Fibroblast of skin of abdomen (primary cell): ENCODE results near the gene EIF2S2. TPM values are rescaled to one million over a fixed set of nuclear protein-coding genes. Genes with fewer than 3 reads are reported as not detected.
"Not testable (repeated sequence)": the region's sequence is repeated elsewhere in the genome, so short reads cannot be mapped to it uniquely, and the experiment has no call there.

Experiments used
- DNase-seq: peaks from one replicate; pipeline ENCODE4 v3.0.0-alpha.2; 2013
- polyA plus RNA-seq, 2 experiments: library from polyadenylated mRNA; unstranded; fragments of 120-200 nt; gene quantifications; one replicate each; pipeline ENCODE4 v1.2.1, GENCODE V29; 2013; ENCODE audit not compliant: insufficient read length in 2 of 2

Gene EIF2S2, protein sequence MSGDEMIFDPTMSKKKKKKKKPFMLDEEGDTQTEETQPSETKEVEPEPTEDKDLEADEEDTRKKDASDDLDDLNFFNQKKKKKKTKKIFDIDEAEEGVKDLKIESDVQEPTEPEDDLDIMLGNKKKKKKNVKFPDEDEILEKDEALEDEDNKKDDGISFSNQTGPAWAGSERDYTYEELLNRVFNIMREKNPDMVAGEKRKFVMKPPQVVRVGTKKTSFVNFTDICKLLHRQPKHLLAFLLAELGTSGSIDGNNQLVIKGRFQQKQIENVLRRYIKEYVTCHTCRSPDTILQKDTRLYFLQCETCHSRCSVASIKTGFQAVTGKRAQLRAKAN
- polyA plus RNA-seq (2013, experiment 1 of 2; ENCODE audit: insufficient read length) = 126 TPM
- polyA plus RNA-seq (2013, experiment 2 of 2; ENCODE audit: insufficient read length) = 122 TPM

DNA sequence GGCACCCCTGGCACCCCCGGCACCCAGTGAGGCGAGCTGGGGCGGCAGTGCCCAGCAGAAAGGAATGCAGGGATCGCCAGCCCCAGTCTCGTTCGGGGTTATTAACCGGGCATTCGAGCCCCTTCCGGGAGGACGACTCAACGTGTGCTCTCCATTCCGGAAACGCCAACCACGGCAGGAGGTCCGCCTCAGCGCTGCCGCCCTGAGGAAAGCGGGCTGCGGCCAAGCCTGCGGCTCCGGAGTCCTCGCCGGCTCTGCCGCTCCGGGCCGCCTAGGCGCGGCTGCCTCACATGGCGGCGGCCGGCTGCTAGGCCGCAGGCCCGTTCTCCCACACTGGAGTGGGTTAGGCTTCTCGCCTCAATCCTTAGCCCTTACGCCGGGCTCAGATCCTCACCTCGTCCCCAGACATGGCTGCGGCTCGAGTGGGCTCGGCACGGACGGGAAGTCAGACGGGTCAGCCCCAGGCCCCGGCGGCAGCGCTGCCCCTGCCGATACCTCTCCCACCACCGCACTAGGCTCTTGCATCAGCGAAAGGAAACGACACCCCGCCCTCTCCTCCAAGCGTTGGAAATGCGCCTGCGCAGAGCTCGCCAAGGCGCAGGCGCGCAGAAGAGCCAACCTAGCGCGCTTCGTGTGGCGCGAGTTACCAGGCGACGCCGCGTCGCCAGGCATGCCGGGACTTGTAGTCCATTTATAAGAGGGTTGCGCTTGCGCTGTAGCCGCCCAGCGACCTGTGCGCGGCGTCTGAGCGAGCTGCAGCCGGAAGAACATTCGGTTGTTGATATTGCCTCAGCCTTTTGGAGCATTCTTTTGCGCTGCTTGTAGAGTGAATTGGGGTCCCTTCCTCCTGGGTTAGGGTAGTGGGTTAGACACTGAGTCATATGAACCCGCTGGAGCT is at the start of gene EIF2S2:
TSS of gene EIF2S2 (minus strand) at position 542 of the 898 bp plus-strand sequence. CDS start at position 409, 133 bp downstream.
- peak; percentile 99 for DNase-seq

DNA sequence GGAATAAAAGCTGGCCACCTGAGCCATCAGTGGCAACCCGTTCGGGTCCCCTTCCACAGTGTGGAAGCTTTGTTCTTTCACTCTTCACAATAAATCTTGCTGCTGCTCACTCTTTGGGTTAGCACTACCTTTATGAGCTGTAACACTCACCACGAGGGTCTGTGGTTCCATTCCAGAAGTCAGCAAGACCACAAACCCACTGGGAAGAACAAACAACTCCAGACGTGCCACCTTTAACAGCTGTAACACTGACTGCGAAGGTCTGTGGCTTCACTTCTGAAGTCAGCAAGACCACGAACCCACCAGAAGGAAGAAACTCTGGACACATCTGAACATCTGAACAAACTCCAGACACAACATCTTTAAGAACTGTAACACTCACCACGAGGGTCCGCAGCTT is 45.7 kb upstream of the EIF2S2 start:
- not testable (repeated sequence) for DNase-seq

DNA sequence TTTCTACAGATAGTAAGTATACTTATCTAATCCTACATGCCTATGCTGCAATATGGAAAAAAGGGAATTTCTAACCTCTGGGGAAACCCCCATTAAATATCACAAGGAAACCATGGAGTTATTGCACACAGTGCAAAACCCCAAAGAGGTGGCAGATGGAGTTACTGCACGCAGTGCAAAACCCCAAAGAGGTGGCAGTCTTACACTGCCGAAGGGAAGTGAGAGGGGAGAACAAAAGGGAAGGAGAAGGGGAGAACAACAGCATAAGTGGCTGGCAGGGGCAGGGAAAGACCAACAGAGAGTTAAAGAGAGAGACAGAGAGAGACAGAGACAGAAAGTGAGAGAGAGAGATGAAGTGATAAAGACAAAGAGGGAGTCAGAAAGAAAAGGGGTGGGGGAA is 43.8 kb upstream of the EIF2S2 start:
- DNase-seq = no peak

DNA sequence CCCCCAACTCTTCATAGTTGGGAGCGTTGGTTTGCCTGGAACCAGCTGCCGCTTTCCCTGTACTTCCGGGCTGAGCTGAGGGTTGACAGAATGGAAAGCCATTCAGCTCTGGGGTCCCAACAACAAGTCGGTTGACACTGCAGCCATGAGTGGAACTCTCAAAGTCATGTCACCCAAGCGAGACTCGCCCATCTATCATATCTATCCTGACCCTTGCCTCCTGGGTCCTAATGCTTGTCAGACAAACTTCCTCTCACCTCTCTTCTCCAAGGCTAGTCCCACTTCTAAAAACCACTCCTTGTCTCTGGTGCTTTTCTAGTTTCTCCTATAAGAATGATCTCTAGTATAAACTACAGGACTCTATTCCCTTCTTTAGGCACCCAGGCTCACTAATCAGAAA is 41.1 kb upstream of the EIF2S2 start:
- not testable (repeated sequence) for DNase-seq

DNA sequence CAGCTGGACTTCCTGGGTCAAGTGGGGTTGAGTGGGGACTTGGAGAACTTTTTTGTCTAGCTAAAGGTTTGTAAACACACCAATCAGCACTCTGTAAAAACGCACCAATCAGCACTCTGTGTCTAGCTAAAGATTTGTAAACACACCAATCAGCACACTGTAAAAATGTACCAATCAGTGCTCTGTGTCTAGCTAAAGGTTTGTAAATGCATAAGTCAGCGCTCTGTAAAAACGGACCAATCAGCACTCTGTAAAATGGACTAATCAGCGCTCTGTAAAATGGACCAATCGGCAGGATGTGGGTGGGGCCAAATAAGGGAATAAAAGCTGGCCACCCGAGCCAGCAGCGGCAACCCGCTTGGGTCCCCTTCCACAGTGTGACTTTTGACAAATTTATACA is 40.0 kb upstream of the EIF2S2 start:
- DNase-seq = not testable (repeated sequence)

DNA sequence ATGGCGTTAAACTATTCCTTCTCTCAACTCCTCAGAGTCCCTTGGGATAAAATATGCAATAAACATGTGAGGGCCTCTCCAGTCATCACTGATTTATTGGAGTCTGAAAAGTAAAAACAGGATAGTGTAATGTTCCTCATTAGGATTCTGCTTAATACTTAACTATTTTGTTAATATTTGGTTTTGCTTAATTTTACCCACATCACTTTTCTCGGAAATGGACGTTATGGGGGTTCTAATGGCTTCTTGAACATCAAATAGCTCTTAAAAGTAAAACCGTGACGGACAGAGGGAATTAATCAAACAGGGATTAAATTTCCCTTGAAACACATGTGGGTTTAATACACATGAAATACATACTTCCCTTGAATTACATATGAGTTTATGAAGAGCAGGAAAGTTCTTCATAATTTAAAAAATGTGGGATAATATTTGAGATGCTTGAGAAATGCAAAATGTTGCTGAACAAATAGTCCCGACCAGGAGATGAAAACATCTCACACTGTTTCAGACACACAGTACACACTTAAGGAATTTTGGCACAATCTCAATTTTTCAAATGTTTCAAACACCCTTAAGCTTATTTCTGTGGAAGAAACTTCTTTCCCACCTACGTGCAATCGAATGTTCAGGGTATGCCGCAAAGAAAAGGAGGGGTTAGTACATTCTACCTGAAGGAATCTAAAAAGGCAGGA is 38.4 kb upstream of the EIF2S2 start:
- peak; percentile 46 for DNase-seq

DNA sequence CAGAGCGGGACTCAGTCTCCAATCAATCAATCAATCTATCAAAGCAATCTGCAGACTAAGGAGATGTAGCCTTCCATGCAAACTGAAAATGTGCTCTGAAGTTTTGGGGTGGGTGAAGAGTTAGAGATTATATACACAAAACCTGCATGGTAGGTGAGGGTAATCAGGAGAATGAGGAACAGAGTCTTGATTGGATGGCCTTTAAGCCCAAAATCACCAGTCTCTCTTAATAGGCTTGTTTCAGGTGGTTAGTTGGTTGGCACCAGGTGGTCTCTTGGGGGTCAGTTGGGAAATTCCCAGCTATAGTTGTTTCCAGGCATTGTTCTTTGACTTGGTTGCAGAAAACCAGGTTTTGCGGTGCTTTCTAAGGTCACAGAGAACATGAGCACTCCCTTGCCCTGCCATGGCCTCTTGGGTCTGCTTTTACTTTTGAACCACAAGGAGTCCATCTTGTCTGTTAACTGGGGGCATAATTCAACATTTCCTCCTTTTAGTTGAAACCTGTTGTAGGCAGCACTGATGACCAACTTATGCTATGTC is 33.3 kb upstream of the EIF2S2 start:
- DNase-seq = no peak

DNA sequence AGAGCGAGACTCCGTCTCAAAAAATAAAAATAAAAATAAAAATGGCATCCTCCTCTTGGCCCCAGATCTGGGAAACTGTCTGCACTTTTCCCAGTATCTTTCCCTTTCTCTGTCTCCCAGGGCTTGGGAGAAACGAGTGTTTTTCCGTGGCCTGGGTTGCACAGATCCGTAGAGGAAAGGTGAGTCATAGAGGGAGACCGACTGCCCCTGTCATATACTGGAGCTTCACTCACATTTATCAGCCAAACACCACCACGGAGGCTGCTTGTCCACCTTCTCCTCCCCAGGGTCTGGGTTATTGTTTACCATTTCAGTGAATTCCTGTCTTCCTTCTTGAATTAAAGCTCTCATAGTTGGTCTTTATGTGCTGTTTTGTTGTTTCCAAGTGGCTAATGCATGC is 31.9 kb upstream of the EIF2S2 start:
- peak; percentile 12 for DNase-seq

DNA sequence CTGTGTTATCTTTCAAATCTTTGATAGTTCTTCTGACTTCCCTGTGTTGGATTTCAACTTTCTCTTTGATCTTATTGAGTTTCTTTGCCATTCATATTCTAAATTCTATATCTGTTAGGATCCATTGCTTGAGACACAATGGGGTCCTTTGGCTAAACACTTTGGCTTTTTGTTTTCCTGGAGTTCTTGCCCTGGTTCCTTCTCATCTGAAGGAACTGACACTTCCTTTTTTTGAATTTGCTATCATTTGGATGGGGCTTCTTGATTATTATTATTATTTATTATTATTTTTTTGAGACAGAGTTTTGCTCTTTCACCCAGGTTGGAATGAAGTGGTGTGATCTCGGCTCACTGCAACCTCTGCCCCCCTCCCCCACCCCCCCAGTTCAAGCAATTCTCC is 30.1 kb upstream of the EIF2S2 start:
- no peak for DNase-seq

DNA sequence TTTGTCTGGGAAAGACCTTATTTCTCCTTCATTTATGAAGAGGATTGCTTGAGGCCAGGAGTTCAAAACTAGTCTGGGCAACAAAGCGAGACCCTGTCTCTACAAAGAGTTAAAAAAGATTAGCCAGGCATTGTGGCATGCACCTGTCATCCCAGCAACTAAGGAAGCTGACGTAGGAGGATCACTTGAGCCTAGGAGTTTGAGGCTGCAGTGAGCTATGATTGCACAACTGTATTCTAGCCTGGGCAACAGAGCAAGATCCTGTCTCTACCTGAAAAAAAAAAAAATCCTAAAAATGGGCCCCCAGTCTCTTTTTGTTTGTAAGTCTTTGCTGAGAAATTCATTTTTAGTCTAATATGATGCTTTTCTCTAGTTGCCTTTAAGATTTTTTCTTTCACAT is 29.2 kb upstream of the EIF2S2 start:
- no peak for DNase-seq

DNA sequence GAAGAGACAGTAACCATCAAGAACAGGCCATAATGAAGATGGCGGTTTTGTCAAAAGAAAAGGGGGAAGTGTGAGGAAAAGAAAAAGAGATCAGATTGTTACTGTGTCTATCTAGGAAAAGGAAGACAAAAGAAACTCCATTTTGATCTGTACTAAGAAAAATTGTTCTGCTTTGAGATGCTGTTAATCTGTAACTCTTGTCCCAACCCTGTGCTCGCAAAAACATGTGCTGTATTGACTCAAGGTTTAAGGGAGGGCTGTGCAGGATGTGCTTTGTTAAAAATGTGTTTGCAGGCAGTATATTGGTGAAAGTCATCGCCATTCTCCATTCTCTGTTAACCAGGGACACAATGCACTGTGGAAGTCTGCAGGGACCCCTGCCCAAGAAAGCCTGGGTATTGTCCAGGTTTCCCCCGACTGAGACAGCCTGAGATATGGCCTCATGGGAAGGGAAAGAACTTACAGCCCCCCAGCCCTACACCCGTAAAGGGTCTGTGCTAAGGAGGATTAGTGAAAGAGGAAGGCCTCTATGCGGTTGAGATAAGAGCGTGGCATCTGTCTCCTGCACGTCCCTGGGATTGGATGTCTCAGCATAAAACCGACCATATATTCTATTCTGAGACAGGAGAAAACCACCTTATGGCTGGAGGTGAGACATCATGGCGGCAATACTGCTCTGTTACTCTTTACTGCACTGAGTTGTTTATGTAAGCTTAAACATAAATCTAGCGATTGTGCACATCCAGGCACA is 23.7 kb upstream of the EIF2S2 start:
- DNase-seq = not testable (repeated sequence)

DNA sequence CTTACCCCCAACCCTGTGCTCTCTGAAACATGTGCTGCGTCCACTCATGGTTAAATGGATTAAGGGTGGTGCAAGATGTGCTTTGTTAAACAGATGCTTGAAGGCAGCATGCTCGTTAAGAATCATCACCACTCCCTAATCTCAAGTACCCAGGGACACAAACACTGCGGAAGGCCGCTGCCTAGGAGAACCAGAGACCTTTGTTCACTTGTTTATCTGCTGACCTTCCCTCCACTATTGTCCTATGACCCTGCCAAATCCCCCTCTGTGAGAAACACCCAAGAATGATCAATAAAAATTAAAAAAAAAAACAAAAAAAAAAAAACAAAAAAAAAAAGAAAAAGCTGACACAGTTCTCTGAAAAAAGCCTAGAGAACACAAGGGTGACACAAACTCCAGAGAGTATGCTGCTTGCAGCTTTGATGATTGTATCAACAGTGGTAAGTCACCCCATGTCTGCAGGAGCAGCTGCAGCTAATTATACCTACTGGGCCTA is 21.4 kb upstream of the EIF2S2 start:
- DNase-seq = not testable (repeated sequence)

DNA sequence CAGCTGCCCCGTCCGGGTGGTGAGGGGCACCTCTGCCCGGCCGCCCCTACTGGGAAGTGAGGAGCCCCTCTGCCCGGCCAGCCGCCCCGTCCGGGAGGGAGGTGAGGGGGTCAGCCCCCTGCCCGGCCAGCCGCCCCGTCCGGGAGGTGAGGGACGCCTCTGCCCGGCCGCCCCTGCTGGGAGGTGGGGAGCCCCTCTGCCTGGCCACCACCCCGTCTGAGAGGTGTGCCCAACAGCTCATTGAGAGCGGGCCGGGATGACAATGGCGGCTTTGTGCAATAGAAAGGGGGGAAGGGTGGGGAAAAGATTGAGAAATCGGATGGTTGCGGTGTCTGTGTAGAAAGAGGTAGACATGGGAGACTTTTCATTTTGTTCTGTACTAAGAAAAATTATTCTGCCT is 20.9 kb upstream of the EIF2S2 start:
- DNase-seq = not testable (repeated sequence)

DNA sequence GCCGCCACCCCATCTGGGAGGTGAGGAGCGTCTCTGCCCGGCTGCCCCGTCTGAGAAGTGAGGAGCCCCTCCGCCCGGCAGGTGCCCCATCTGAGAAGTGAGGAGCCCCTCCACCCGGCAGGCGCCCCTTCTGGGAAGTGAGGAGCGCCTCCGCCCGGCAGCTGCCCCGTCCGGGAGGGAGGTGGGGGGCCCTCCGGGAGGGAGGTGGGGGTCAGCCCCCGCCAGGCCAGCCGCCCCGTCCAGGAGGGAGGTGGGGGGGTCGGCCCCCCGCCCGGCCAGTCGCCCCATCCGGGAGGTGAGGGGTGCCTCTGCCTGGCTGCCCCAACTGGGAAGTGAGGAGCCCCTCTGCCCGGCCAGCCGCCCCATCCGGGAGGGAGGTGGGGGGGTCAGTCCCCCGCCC is 20.4 kb upstream of the EIF2S2 start:
- not testable (repeated sequence) for DNase-seq

DNA sequence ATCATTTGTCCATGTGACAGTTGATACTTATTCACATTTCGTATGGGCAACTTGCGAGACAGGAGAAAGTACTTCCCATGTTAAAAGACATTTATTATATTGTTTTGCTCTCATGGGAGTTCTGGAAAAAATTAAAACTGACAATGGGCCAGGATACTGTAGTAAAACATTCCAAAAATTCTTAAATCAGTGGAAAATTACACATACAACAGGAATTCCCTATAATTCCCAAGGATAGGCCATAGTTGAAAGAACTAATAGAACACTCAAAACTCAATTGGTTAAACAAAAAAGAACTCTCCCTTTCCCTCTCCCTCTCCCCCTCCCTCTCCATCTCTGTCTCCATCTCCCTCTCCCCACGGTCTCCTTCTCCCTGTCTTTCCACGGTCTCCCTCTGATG is 19.4 kb upstream of the EIF2S2 start:
- peak; percentile 22 for DNase-seq

DNA sequence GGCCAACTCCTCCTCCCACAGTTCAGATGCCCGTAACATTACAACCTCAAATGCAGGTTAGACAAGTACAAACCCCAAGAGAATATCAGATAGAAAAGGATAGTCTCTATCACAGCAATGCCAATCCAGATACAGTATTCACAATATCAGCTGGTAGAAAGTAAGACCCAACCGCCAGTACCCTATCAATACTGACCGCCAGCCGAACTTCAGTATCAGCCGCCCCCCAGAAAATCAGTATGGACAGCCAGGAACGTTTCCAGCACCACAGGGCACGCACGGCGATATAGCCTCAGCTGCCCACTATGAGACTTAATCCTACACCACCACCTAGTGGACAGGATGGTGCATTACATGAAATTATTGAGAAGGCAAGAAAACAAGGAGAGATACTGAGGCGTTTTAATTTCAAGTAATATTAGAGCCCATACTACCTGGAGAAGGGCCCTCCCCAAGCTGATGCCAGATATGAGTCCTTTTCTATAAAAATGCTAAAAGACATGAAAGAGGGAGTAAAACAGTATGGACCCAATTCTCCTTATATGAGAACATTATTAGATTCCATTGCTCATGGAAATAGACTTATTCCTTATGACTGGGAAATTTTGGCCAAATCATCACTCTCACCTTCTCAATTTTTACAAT is 17.6 kb upstream of the EIF2S2 start:
- peak; percentile 63 for DNase-seq

DNA sequence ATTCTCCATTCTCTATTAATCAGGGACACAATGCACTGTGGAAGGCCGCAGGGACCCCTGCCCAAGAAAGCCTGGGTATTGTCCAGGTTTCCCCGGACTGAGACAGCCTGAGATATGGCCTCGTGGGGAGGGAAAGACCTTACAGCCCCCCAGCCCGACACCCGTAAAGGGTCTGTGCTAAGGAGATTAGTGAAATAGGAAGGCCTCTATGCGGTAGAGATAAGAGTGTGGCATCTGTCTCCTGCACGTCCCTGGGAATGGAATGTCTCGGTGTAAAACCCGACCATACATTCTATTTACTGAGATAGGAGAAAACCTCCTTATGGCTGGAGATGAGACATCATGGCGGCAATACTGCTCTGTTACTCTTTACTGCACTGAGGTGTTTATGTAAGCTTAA is 15.7 kb upstream of the EIF2S2 start:
- DNase-seq = no peak

DNA sequence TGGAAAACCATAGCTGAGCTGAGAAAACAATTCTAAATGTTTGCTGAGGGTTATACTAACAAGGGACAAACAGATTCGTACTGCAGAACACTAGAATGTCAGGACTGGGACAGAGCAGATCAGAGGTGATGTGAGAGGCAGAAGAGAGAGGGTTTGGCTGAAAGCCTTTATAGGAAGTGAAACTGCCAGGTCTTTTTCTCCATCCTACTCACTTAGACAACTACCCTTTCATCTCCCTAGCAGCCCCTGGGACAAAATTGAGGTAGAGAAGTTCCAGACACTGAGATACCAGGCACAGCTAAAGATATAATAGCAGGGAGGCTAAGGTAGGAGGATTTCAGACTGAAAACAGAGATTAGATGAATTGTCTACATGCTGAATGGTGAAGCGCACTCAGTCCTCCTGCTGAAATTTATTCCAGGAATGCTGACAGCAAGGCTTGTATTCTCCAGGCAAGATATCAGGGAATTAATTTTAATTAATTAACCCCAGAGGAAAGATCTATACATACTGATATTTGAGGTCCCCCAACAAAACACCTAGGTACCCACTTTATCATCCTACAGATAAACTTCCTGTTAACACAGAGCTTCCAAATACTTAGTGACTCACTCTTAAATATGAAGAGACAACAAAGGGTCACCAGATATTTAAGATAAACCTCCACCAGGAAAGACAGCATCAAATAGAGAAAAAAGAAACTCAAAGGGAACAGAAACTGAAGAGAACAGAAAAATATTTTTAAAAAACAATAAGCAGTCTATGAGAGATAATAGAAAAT is 12.6 kb upstream of the EIF2S2 start:
- DNase-seq = no peak

DNA sequence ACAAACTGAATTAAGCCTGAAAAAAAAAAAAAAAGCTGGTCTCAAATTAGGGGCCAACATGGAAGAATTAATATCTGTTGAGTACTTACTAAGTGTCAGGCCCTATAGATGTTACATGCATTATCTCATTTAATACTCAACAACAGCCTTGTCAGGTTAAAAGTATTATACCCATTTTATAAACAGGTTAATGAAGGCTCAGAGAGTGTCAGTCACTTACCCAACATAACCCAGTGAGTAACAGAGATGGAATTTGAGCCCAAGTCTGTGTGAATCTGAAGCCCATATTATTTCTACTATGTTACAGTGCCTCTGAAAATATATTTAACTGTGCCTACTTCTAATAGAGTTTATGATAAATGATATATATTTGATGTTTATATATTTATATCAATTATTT is 11.3 kb upstream of the EIF2S2 start:
- DNase-seq = no peak

DNA sequence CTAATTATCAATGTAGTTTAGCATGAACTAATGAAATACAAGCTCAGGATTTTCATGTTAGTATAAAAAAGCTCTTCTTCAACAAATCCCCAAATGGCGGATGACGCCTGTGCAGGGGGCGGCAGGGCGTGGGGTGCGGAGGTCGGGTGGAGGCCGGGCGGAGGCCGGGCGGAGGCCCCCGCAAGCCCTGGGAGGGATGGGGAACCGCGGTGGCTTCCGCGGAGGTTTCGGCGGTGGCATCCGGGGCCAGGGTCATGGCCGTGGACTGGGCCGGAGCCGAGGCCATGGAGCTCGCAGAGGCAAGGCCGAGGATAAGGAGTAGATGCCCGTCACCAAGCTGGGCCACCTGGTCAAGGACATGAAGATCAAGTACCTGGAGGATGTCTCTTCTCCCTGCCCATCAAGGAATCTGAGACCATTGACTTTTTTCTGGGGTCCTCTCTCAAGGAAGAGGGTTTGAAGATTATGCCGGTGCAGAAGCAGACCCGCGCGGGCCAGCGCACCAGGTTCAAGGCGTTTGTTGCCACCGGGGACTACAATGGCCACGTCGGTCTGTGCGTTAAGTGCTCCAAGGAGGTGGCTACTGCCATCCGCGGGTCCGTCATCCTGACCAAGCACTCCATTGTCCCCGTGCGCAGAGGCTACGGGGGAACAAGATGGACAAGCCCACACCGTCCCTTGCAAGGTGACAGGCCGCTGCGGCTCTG is 10.4 kb upstream of the EIF2S2 start:
- DNase-seq = no peak
